A673 (cell line): ENCODE results near the gene FMN2. TPM values are rescaled to one million over a fixed set of nuclear protein-coding genes. Genes with fewer than 3 reads are reported as not detected.

ENCODE experiments used
- BruUV-seq: library from RNA; stranded (reverse); fragments of 400-500 nt; replicated peaks from 2 replicates; lab custom pipeline; 2021; lab: Mats Ljungman, UMichigan
- CTCF ChIA-PET: fragments of 300-600 bp; sonication (Branson Sonifier 250); formaldehyde crosslinking; loops from one replicate; lab custom pipeline; 2022; ENCODE audit warnings: antibody characterized with exemption; lab: Charles Lee
- POLR2A ChIA-PET: fragments of 300-600 bp; sonication (Branson Sonifier 250); formaldehyde crosslinking; loops from one replicate; lab custom pipeline; 2022; ENCODE audit warnings: antibody characterized with exemption; ENCODE audit not compliant: low non-redundant PET; lab: Charles Lee
- DNase-seq: peaks from one replicate; pipeline ENCODE4 v3.0.0-alpha.2; 2015; ENCODE audit warnings: low spot score
- H3K27ac ChIP-seq: fragments of 200-600 bp; sonication (generic); 2 replicates; pipeline ENCODE4 v1.5.1; 2016; ENCODE audit warnings: mixed run types, low read depth, mild to moderate bottlenecking, mixed read lengths, antibody characterized with exemption, low read length; ENCODE audit not compliant: poor library complexity, severe bottlenecking
- H3K27me3 ChIP-seq: fragments of 200-600 bp; sonication (generic); replicated peaks from 2 replicates; pipeline ENCODE4 v1.6.1; 2017; ENCODE audit warnings: mixed run types, low read depth, mild to moderate bottlenecking, mixed read lengths, antibody characterized with exemption, low read length; ENCODE audit not compliant: insufficient read depth, poor library complexity
- H3K36me3 ChIP-seq: fragments of 200-600 bp; sonication (generic); 2 replicates; pipeline ENCODE4 v1.6.1; 2016; ENCODE audit warnings: mixed run types, mild to moderate bottlenecking, mixed read lengths, antibody characterized with exemption, low read length; ENCODE audit not compliant: insufficient read depth, poor library complexity, severe bottlenecking
- H3K4me1 ChIP-seq: fragments of 200-600 bp; sonication (generic); 2 replicates; pipeline ENCODE4 v1.6.1; 2017; ENCODE audit warnings: mixed run types, mild to moderate bottlenecking, mixed read lengths, antibody characterized with exemption, low read length; ENCODE audit not compliant: insufficient read depth, poor library complexity, severe bottlenecking
- H3K4me3 ChIP-seq: fragments of 200-600 bp; sonication (generic); 2 replicates; pipeline ENCODE4 v1.5.1; 2016; ENCODE audit warnings: low read depth, mixed run types, mild to moderate bottlenecking, mixed read lengths, low read length; ENCODE audit not compliant: poor library complexity, severe bottlenecking
- H3K9me3 ChIP-seq: fragments of 200-600 bp; sonication (generic); 2 replicates; pipeline ENCODE4 v1.6.1; 2016; ENCODE audit warnings: mixed run types, low read depth, mild to moderate bottlenecking, mixed read lengths, antibody characterized with exemption, low read length; ENCODE audit not compliant: poor library complexity, severe bottlenecking
- CTCF ChIP-seq: fragments of 300-800, 200-600 bp; sonication (generic); conservative IDR thresholded peaks from 2 replicates; pipeline ENCODE4 v1.5.1; 2017; ENCODE audit warnings: low read depth, mild to moderate bottlenecking, antibody characterized with exemption, low read length, moderate library complexity, mixed read lengths
- EZH2 ChIP-seq: fragments of 200-600 bp; sonication (generic); IDR thresholded peaks from 2 replicates; pipeline ENCODE4 v1.6.1; 2017; ENCODE audit warnings: borderline replicate concordance, low read depth, mild to moderate bottlenecking, mixed read lengths, antibody characterized with exemption, low read length; ENCODE audit not compliant: poor library complexity, severe bottlenecking
- intact Hi-C: fragments of 100-400 bp; cut with micrococcal nuclease; formaldehyde crosslinking; loops from one replicate; pipeline ENCODE4 v1.10.0; 2022; ENCODE audit not compliant: unreplicated experiment
- total RNA-seq: library from RNA; stranded (reverse); gene quantifications from 2 replicates; pipeline ENCODE4 v1.2.3, GENCODE V29; 2021

Gene FMN2
- total RNA-seq, 1 experiment from 2014 or later: not detected

GRCh38 chr1:240435996-240436566 is 344.4 kb downstream of the FMN2 start:
- H3K9me3 ChIP-seq: no peaks in the 10 kb centered on the region
- POLR2A ChIA-PET: no interaction called here

GRCh38 chr1:240441669-240442068 is 350.0 kb downstream of the FMN2 start:
- Histone ChIP-seq H3K4me1 (no peaks in the 10 kb centered on the region), H3K4me3 (no peak overlapping the region), H3K9me3 (no peaks in the 10 kb centered on the region), H3K27me3 (peaks cover 28% of the 10 kb centered on the region), H3K36me3 (no peaks in the 10 kb centered on the region), H3K27ac (no peak overlapping the region)
- TF ChIP-seq CTCF (no peak), EZH2 (no peak)
- BruUV-seq: no TSS peak
- ChIA-PET POLR2A (no interaction called here), CTCF (no interaction called here)
- no peak for DNase-seq
- intact Hi-C loops: no loop called here

More at GRCh38 chr1:240435996-240436566, 344.4 kb downstream of the FMN2 start:
- intact Hi-C loops: no loop called here
- Histone ChIP-seq H3K4me1 (no peaks in the 10 kb centered on the region), H3K4me3 (no peak overlapping the region), H3K27me3 (peaks cover 19% of the 10 kb centered on the region), H3K27ac (no peak overlapping the region), H3K36me3 (no peaks in the 10 kb centered on the region)
- CTCF ChIA-PET: no interaction called here
- no TSS peak for BruUV-seq
- no peak for TF ChIP-seq EZH2
- no peak for TF ChIP-seq CTCF
- DNase-seq: no peak

GRCh38 chr1:240445369-240445768 is 353.7 kb downstream of the FMN2 start:
- no peak overlapping the region for H3K27ac ChIP-seq
- peaks cover 22% of the 10 kb centered on the region for H3K27me3 ChIP-seq
- intact Hi-C loops: no loop called here
- no peak for DNase-seq
- H3K36me3 ChIP-seq: no peaks in the 10 kb centered on the region
- no peaks in the 10 kb centered on the region for H3K4me1 ChIP-seq
- H3K9me3 ChIP-seq: no peaks in the 10 kb centered on the region
- no TSS peak for BruUV-seq
- TF ChIP-seq EZH2 (no peak), CTCF (no peak)
- ChIA-PET POLR2A (no interaction called here), CTCF (no interaction called here)
- H3K4me3 ChIP-seq: no peak overlapping the region
